Measurements from ENCODE around the gene COL21A1.

The COL21A1 gene

DNA sequence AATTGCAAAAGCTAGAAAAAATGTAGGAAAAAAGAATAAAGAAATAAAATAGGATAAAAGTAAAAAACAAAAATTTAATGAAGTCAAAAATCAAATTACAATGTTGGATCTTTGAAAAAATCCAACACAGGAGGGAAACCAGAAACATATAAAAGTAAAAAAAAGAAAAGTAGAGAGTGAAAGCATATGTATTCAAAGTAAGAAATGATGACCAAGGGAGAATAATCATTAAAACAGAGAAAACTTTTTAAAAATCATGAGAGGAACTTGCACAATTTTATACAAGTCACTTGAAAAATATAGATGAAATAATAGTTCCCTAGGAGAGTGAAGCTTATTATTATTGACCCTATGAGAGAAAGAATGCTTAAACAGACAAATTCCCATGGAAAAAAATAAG lies 138.2 kb downstream of the COL21A1 start:
- DNase-seq (ENCODE audit: low read depth in 2 of 2) = no peak

DNA sequence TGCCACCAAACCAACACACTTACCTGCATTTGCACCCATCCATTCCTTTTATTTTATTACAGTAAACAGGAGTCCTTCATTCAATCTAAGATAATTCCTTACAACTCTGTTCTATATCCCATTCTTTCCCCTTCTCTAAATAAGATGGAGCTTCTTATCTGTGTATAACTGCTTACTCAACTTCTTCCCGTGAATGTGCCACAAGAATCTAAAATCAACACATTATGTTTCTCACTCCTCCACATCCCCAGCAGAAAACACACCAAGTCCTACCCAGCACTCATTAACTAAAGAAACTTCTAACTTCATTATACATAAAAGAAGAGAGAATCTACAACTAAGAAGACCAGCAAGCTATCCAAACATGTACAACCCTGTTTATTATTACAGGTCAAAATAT lies 141.1 kb downstream of the COL21A1 start:
- no peak for DNase-seq (ENCODE audit: low read depth in 2 of 2)

DNA sequence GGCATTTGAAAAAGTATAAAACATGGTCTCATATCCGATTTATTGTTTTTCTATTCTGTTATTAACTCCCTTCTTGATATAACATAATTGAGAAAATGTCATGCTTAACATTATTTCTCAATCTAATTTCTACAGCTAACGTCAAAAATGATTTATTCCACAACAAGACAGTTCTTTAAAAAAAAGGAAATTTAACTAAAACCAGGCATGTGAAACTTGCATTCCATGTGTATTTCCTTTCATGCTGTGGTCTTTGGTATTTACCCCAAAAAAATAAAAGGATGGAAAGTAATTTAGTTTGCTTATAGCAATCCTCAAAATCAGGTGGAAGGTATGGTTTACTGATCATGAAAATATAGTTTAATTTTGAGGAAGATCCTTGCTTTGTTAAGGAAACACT lies 142.8 kb downstream of the COL21A1 start:
- DNase-seq (ENCODE audit: low read depth in 2 of 2) = no peak

DNA sequence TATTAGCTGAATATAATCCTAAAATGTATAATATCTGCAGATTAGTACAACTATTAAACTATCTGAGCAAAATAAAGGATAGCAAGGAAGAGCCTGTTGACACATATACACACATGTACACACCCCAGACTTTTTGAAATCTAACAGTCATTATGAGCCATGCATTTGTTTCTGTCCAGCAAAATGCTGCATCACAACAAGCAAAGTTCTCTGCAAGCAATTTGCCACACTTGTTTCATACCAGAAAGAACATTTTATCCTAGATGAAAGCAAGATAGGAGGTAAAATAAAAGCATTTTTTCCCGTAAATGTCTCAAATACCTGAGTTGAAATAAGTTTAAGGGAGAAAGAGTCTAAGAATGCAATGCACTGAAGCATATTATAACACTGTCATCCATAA lies 145.2 kb downstream of the COL21A1 start:
- DNase-seq (ENCODE audit: low read depth in 2 of 2) = no peak

DNA sequence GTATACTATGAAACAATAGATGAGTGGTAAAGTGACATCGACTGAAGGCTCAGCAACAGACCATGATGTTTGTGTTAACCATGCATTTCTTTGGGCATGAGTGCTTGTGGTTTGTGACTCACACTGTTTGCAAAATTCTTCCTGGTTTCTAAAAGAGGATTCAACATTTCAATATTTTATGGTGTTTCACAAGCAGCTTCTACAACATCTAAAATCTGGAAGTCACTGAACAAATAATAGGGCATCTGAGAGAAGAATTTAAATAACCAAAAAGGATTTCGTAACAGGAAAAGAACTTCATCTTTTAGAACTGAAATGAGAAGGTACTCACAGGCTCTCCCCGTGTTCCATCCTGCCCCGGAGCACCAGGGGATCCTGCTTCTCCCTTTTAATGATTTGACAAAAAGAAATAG lies 146.2 kb downstream of the COL21A1 start:
- no peak for DNase-seq (ENCODE audit: low read depth in 2 of 2)

DNA sequence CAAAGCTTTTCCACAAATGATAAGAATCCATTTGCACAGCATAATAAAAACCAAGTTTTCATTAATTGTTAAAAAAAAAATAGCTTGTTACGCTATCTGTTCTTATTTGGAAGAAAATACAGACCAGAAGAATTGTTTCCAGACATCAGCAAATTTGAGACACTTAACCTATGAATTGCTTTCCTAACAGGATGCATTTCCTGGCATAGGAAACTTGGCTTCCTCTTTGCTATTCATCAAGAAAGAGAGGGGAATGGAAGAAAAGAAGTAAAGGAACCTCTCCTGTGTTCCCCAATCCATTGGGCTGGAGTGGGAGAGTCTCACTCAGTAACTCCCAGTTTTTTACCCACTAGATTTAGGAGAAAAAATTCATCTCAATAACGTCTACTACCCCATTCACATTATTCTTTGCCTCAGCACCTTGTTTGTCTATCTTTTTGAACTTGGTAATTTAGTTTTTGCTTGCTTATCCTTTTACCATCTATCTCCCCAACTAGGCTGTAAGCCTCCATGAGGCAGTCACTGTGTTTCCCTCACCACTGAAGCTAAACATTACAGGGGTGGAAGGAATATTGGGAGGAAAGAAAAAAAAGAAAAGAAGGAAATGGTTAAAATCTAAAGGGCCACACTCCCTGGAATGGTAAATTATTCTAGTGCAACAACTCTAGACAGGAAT lies 150.3 kb downstream of the COL21A1 start:
- no peak for DNase-seq (ENCODE audit: low read depth in 2 of 2)

DNA sequence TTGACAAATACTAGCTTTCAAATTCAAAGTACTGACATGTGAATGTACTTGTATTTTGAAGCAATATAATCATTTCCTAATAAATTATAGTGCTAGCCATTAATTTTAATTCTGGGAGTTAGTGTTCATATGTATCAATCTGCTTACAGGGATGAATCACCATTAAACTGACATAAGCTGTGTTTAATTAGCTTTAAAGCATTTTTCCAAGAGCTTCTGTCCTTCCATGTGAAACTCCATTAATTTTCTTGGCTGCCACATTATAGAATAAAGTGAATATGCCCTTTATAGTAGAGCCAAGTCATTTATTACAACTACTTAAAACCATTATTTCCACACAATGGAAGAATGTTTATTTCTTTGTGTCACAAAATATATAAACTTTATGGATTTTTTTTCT lies 150.8 kb downstream of the COL21A1 start:
- no peak for DNase-seq (ENCODE audit: low read depth in 2 of 2)

DNA sequence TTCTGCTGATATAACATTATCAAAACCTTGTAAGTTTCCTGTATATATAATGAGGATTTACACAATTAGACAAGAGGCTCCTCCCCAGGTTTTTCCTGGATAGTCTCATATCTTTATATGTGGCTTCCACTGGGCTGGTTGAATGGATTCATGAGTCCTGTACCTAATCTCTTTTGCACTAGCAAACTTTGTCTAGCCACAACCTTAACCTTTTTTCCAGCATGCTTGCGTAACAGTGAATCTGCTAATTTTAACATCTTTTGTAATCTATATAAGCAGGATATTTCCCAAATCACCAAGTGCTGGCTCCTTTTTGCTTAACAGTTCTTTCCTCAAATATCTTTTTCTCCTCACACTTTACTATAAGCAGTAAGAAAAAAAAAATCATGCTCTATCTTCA lies 153.6 kb downstream of the COL21A1 start:
- no peak for DNase-seq (ENCODE audit: low read depth in 2 of 2)

DNA sequence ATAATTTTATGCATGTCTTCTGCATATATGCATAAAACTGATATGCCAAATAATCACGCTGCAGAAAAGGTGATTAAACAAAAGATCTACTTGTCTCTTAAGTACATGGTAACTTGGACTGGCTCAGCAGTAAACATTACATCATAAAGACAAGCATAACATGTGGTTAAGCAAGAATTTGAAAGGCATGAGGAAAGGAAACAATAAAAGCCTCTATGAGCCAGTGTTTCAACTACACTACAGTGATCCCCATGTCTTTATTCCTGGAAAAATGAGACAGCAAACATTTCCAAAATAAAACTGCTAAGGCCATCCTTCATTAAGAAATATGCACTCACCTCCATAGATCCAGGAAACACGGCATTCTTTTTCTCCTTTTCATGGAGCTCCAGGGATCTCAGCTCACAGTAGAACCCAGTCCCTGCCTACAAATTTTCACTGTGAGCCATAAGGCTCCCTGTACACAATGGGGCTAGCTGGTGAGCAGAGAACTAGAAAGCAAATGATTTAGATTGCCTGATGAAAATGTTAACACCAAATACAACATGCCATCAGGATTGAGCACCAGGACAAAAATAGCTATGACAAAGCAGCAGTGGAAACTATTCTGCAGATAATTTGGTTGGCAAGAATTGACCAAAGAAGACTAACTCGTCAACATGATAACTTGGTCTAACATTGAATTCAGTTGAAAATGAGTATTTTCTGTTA lies 156.1 kb downstream of the COL21A1 start:
- no peak for DNase-seq (ENCODE audit: low read depth in 2 of 2)

DNA sequence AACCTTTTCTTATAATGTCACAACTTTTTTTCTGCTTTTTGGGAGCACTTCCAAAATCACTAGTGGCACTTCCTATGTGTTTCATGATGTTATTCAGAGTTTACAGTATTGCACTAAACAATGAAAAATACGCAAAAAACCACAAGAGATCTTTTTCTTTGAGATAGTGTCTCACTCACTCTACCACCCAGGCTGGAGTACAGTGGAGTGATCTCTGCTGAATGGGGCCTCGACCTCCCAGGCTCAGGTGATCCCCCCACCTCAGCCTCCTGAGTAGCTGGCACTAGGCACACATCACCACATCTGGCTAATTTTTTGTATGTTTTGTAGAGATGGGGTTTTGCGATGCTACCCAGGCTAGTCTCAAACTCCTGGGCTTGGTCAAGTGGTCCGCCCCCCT lies 158.7 kb downstream of the COL21A1 start:
- no peak for DNase-seq (ENCODE audit: low read depth in 2 of 2)

DNA sequence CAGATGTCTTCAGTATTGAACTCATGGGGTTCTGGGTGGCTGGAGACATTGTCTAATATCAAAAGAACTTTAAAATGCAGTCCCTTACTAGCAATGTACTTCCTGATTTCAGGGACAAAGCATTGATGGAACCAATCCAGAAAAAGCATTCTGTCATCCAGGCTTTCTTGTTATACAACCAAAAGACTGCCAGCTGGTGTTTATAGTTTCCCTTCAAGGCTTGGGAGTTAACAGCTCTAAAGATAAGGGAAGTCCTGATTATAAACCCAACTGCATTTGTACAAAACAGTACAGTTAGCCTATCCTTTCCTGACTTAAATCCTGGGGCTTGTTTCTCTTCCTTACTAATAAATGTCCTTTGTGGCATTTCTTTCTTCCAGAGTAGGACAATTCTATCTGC lies 160.0 kb downstream of the COL21A1 start:
- no peak for DNase-seq (ENCODE audit: low read depth in 2 of 2)

DNA sequence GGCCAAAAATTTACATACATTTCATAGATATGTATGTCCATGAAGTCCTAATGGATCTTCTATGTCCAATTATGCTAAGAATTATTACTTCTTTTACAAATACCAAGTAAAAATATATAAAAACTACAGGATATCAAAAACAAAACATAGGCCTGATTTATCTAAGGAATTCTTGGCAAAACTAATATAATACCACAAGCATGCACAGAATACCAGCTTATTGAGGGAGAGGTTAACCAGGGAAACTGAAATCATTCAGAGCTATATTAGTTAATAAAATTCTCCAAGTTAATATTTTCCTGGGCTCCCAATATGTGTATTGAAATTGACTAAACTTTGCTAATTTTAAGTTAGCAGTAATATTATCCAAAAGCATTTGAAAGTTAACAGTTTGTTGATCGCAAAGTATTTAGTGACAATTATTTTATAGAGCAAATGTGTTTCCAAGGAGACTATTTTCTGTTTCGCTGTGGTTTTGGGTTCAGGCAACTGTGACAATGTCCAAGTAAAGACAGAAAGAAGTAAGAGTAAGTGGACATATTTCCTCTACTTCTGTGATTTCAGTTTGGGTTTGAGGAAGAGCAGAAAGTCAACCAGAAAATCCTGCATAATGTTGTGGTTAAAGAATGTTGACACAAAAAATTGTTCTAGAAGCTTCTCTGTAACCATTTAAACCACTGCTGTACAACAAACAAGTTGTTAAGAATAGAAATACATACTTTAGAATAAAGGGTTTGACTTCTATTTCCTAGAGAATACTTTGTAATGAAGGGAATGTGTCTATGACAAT lies 167.4 kb downstream of the COL21A1 start:
- no peak for DNase-seq (ENCODE audit: low read depth in 2 of 2)

DNA sequence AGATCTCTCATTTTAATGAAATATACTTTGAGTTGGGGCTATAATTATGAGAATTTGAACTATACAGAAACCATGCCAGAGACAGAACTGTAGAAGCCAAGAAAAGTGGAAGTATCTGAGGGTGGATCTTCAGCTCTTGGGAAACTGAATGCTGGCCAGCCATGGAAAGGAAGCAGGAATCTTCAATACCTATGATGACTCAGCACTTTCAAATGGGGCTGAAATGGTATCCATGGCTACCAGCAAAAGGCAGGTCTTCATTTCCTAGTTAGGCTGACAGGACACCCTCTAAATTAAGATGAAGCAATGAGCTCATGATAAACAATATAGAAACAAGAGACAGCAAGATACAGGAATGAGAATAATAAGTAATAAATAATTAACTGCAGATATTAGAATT lies 171.3 kb downstream of the COL21A1 start:
- no peak for DNase-seq (ENCODE audit: low read depth in 2 of 2)

DNA sequence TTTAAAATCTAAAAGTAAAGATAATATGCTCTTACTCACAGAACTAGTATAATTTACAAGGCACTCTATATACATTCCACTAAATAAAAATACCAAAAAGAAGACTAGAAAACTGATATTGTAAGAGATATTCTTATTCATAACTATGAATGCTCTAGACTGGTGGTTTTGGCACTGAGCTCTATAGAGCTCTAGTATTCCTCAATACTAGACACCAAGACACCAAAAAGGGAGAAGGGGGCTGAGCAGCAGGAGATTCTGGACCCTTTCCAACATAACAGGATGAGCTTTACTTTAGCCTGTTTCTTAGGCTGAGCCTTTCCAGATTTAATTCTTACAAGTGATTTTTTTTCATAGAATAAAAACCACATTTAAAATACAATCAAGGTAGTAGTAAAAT lies 173.6 kb downstream of the COL21A1 start:
- no peak for DNase-seq (ENCODE audit: low read depth in 2 of 2)

DNA sequence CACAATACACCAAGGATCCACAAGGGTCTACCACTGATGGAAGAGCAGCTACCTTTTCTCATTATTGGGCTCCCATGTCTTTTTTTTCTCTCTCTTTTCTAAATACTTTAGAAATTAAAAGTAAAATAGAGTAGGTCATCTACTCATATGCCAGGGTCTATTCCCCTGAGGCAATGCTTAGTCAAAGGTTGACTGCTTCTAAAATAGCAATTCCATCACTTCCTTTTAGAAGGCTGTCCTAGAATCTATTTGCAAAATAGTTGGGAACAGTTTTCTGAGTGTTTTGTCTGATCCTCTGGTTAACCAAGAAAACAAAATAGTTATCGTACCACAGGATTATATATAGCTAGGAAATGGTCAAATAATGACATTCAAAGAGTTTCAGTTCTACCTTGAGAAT lies 174.1 kb downstream of the COL21A1 start:
- no peak for DNase-seq (ENCODE audit: low read depth in 2 of 2)

DNA sequence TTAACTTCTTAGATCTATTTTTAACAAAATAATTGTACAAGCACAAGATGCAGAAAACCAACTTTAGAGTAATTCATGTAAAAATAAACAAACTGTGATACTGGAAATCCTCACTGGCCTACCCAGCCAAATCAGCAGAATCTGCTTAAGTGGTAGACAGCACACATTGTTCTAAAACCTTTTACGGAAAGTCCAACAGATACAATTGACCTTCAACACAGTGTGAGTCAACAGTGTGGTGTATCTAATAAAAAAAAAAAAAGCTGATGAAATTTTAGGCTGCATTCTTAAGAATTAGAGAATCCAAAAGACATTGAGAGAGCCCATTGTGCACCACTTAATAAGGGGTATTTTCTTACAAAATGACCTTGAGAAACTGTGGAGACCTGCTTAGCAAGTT lies 174.5 kb downstream of the COL21A1 start:
- no peak for DNase-seq (ENCODE audit: low read depth in 2 of 2)

DNA sequence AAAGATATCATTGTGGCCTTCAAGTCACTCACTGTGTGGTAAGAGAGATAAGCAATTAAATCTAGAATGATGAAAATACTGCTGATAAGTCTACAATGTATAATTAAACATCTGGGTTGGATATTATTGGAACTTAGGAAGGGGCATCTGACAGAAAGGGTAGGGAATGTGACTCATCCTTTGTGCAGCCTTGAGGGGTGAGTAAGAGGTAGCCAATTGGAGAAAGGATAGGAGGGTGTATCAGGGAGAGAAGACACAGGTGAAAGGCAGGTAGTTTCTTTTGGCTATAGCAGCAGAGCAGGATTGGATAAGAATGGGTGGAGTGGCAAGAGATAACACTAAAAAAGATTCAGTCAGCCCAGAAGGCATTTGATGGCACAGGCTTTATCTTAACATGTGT lies 182.0 kb downstream of the COL21A1 start:
- no peak for DNase-seq (ENCODE audit: low read depth in 2 of 2)

DNA sequence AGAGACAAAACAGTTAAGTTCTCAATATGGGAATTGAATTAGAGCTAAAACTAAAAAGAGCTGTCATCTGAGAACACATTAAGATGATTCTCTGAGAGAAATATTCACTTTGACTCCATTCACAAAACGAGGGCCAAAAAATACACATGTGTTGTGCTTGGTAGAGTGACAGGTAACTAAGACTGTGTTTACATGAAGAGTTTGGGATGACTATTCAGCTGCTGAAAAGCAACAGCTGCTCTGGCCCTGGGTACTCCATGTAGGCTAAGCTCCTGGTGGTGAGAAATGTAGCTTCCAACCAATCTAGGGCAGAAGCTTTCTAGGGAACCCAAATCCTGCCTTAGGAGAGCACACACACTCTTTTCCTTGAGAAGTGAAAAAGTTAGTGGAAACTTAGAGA lies 184.5 kb downstream of the COL21A1 start:
- DNase-seq (ENCODE audit: low read depth in 2 of 2) = no peak

DNA sequence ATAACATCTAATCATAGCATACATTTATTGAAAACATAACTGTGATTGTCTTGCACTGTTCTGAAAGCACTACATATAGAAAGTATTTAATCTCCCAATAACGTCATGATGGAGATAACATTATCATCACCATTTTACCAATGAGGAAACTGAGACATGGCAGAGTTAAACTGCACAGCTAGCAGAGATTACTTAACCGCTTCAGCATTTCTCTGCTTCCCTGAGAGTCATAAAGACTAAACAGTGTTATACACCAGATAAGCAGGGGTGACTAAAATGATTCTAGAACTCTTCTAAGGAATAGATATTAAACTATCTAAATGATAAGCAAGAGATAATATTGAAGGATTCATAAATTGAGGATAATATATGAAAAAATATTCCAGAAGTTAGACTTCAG lies 188.7 kb downstream of the COL21A1 start:
- no peak for DNase-seq (ENCODE audit: low read depth in 2 of 2)

DNA sequence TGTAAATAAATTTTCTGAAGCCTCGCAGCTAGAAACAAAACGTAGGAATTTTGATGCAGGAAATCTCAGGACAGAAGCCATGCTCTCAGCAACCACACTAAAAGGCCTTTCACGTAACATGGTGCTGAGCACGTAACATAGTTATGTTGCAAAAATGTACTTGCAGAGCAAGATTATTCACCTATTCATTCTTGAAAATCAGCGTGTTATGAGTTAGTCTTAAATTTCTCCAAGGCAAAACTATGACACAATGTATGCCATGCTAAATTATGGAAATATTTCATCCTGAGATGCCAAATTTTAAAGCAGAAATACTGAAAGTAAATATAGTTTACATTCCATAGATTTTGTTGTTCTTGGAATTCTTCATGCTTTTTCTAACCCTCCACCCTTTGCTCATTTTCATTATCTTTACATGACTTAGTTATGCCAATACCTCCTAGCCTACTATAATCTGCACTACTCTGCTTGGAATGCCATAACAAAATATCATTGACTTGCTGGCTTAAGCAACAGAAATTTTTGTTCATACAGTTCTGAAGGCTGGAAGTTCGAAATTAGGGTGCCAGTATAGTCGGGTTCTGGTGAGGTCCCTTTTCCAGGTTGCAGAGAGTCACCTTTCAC lies 192.2 kb downstream of the COL21A1 start:
- no peak for DNase-seq (ENCODE audit: low read depth in 2 of 2)

DNA sequence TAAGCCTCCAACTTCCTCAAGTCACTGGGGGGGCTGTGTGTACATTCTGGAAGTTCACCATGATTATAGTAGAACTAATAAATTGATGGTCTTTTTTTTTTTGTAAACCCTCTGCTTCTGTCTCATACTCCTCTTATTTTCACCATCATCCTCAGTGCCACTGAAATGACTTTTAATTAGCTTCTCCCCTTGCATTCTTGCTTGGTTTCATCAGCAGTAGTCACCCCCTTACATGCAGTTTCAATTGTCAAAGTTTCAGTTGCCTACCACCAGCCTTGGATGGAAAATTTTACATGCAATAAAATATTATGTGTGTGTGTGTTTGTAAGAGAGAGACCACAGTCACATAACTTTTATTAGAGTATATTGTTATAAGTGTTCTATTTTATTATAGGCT lies 196.2 kb downstream of the COL21A1 start:
- DNase-seq (ENCODE audit: low read depth in 2 of 2) = no peak

DNA sequence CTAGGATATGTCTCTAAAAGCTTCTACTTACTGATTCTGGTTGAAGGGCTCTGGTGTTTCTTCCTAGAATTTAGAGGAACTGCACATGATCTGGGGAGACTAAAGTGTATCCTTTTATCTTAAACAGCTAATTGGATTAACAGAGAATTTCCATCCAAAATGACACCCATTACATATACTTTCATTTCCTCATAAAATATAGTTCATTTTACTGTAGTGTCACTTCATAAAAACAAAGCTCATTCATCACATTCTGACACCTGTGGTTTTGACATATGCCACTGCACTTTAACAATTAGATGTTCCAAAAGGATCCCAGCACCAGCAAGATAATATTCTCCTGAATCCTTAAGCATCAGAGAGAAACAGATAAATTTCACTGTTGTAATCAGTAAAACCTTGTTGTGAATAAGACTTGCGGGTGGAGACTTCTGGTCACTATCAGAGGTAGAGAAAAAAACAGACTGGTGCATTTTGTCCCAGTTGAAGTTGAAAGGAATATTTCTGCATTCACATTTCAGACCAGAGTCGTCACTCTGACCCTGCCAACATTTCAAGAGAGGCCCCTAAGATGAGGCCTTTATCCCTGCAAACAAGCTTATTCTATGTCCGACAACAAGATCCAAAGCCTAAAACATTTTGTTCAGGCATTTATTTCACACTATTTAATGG lies 196.7 kb downstream of the COL21A1 start:
- DNase-seq (ENCODE audit: low read depth in 2 of 2) = no peak
